Glutamatergic neuron (in vitro differentiated cells): ENCODE results near the gene TNS1. TPM values are rescaled to one million over a fixed set of nuclear protein-coding genes. Genes with fewer than 3 reads are reported as not detected.

Source experiments
- DNase-seq: peaks from one replicate; pipeline ENCODE4 v3.0.0; 2022
- H3K27ac Mint-ChIP-seq: one replicate; pipeline ENCODE4 v1.8.0; 2020; ENCODE audit warnings: mild to moderate bottlenecking, mixed read lengths, inconsistent platforms; ENCODE audit not compliant: unreplicated experiment
- H3K27me3 Mint-ChIP-seq: one replicate; pipeline ENCODE4 v1.8.0; 2020; ENCODE audit warnings: mild to moderate bottlenecking, moderate library complexity, mixed read lengths, inconsistent platforms; ENCODE audit not compliant: unreplicated experiment
- H3K36me3 Mint-ChIP-seq: one replicate; pipeline ENCODE4 v1.8.0; 2020; ENCODE audit warnings: mild to moderate bottlenecking, mixed read lengths, inconsistent platforms; ENCODE audit not compliant: unreplicated experiment
- H3K4me1 Mint-ChIP-seq: one replicate; pipeline ENCODE4 v1.8.0; 2020; ENCODE audit warnings: mild to moderate bottlenecking, low read depth, mixed read lengths, inconsistent platforms; ENCODE audit not compliant: unreplicated experiment
- H3K4me3 Mint-ChIP-seq: one replicate; pipeline ENCODE4 v1.8.0; 2020; ENCODE audit warnings: mild to moderate bottlenecking, mixed read lengths, inconsistent platforms; ENCODE audit not compliant: unreplicated experiment
- H3K9me3 Mint-ChIP-seq: one replicate; pipeline ENCODE4 v1.8.0; 2020; ENCODE audit warnings: mild to moderate bottlenecking, moderate library complexity, mixed read lengths, inconsistent platforms; ENCODE audit not compliant: unreplicated experiment
- CTCF ChIP-seq: fragments of 200-600 bp; sonication (generic); IDR thresholded peaks from one replicate; pipeline ENCODE4 v1.5.0; 2021; ENCODE audit not compliant: partially characterized antibody, unreplicated experiment
- total RNA-seq: library from RNA; stranded (reverse); fragmentation: NEBNext Ultra II Directional; extraction: Animal tissue kit (Norgen Biotek cat#: 25700); gene quantifications from one replicate; pipeline ENCODE4 v1.2.1, GENCODE V29; 2021; ENCODE audit not compliant: unreplicated experiment

The TNS1 gene
- total RNA-seq, 1 donor from 2014 or later = 3.2 TPM

DNA sequence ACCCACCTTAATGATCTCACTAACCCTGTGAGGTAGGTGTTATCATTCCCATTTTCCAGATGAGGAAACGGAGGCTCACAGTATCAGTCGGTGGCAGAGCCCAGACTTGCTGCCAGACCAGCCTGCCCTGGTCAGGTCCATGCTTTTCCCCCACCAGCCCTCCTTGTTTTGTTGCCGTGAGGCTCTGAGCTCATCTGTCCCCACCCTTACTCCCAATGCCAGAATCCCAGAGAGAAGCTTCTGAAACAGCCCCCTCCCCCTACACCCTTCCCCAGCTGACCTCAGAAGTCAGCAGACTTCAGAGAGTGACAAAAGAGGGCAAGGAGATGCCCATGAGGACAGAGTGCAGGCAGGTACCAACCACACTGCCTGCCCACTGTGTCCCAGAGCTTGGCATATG is 20.8 kb upstream of the TNS1 start:
- TF ChIP-seq CTCF = no peak
- Mint-ChIP-seq H3K36me3 (no peaks in the 10 kb centered on the region), H3K27me3 (peaks cover 15% of the 10 kb centered on the region), H3K27ac (no peak overlapping the region), H3K4me3 (no peak overlapping the region), H3K9me3 (no peaks in the 10 kb centered on the region), H3K4me1 (peaks cover 10% of the 10 kb centered on the region)
- peak; percentile 6 for DNase-seq

DNA sequence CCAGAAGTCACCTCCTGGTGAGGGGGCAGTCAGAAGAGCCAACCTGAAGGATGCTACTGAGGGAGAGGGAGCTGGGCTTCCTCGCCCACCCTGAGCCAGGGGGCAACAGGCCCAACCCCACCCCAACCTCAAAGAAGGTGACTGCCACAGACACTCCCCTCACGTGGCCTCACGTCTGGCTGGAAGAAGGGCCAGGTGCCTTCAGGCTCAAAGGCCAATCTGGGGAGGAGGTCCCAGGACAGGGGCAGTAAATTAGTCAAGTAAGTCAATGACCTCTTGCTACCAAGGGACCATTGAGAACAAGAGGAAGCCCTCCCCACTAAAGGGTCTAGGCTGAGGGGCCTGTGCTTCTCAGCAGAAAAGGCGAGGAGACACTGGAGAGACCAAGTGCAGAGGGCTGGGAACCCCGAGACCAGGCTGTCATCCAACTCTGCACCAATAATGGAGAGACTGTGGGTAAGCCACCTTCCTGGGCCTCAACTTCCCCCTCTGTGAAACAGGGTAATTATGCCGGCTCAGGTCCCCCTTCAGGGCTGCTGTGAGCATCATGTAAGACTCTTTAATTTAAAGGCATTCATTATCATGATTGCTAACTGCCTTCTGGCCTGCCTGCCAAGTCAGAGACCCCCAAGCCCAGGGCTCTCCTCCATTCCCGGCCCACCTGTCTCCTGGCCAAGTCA is 20.2 kb upstream of the TNS1 start:
- no peak for TF ChIP-seq CTCF
- Mint-ChIP-seq H3K9me3 (no peaks in the 10 kb centered on the region), H3K4me1 (peaks cover 15% of the 10 kb centered on the region), H3K27ac (no peak overlapping the region), H3K36me3 (no peaks in the 10 kb centered on the region), H3K27me3 (peaks cover 16% of the 10 kb centered on the region), H3K4me3 (no peak overlapping the region)
- peak; percentile 7 for DNase-seq

DNA sequence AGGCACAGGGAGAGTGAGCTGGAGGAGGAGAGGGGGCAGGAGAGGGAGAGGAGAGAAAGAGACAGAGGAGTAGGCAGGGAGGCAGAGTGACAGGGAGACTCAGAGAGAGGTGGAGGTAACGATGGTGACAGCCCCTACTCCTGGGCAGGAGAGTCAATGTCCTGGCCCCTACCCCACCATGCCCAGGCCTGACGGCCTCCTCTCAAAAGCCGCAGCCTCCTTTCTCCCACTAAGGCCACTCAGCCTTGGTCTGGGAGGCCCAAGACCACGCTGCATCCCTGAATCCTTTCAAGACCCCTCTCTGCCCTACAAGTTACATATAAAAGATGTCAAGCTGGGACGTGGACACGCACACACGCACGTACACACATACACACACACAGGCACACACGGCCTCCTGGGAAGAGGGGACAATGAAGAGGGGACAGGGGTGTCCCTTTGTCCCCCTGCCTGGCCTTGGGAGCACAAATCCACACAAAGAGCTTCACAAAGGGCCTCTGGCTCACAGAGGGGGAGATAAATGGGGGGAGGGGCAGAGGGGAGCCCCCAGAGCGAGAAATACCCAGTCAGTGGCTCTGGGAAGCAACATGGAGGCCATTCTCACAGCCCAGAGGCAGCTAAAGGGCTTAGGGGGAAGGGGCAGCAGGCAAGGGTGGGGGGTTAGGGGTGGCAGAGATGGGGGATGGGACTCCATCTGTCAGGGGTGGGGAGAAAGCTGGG is 19.5 kb upstream of the TNS1 start:
- DNase-seq = peak; percentile 20
- Mint-ChIP-seq H3K27ac (no peak overlapping the region), H3K4me3 (no peak overlapping the region)

DNA sequence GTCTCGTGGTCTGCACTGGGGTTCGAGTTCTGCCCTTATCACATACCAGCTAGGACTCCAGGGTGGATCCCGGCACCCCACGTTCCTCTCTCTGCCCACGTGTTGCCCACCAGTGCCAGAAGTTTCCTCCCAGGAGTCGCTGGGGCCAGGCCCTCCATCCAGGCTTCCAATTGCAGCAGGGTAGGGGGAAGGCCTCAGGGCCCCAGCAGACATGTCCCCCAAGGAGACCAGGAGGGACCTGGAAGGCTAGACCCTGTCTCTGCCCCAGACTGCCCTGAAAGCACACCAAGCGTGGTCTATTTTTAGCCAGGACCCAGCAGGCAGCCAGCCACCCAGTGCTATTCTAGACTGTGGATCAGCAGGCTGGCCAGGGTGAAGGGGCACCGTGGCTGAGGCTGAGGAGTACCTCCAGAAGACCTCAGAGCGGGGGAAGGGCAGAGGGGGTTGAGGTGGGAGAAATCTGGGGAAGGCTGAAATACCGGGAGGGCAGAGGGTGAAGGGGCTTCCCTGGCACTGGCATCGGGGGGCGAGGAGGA is 18.8 kb upstream of the TNS1 start:
- H3K27ac Mint-ChIP-seq = no peak overlapping the region
- peak; percentile 17 for DNase-seq
- TF ChIP-seq CTCF = no peak
- peaks cover 18% of the 10 kb centered on the region for H3K27me3 Mint-ChIP-seq
- H3K36me3 Mint-ChIP-seq = no peaks in the 10 kb centered on the region
- peaks cover 1% of the 10 kb centered on the region for H3K9me3 Mint-ChIP-seq
- H3K4me3 Mint-ChIP-seq = no peak overlapping the region
- H3K4me1 Mint-ChIP-seq = peaks cover 17% of the 10 kb centered on the region

More for the DNA sequence above, 19.5 kb upstream of the TNS1 start:
- Mint-ChIP-seq H3K9me3 (no peaks in the 10 kb centered on the region), H3K4me1 (peaks cover 17% of the 10 kb centered on the region), H3K36me3 (no peaks in the 10 kb centered on the region), H3K27me3 (peaks cover 16% of the 10 kb centered on the region)
- no peak for TF ChIP-seq CTCF
